ENCODE results near the gene TOMM6.

TOMM6 gene

GRCh38 chr6:41826343-41827022 is 39.0 kb downstream of the TOMM6 start:
- DNase-seq, result no peak

- DNase-seq, result no peak
Measured at GRCh38 chr6:41832263-41832662, 44.8 kb downstream of the TOMM6 start.

GRCh38 chr6:41836022-41836659 is 48.6 kb downstream of the TOMM6 start:
- no peak for DNase-seq

- no peak for DNase-seq
Measured at GRCh38 chr6:41836660-41837052, 49.2 kb downstream of the TOMM6 start.

Data from CD4-positive, alpha-beta T cell treated with Interferon gamma for 1 hour (primary cell).